ENCODE results near the gene TMEM53. TPM values are rescaled to one million over a fixed set of nuclear protein-coding genes. Genes with fewer than 3 reads are reported as not detected.

Gene TMEM53
- total RNA-seq, 2 donors from 2014 or later: 3.9 to 12.9 TPM

DNA sequence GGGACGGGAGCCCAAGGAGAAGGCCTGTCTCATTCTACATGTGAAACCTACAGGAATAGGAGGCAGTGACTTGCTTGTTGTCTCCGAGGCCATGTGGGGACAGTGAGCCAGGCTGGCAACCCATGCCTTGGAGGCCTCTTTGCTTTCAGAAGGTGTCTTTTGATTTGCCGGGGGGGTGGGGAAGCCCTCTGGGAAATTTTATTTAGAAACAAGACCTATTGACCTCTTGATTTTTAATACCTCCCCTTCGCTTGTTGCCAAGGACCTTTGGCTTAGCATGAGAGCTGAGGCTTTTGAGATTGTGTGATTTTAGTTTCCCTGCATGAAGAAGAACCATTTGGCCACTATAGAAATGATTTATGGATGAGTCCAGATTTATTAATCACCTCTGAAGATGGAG is 4.3 kb upstream of the TMEM53 start:
- H3K36me3 ChIP-seq: no peaks in the 10 kb centered on the region
- TF ChIP-seq, protein P1, sequence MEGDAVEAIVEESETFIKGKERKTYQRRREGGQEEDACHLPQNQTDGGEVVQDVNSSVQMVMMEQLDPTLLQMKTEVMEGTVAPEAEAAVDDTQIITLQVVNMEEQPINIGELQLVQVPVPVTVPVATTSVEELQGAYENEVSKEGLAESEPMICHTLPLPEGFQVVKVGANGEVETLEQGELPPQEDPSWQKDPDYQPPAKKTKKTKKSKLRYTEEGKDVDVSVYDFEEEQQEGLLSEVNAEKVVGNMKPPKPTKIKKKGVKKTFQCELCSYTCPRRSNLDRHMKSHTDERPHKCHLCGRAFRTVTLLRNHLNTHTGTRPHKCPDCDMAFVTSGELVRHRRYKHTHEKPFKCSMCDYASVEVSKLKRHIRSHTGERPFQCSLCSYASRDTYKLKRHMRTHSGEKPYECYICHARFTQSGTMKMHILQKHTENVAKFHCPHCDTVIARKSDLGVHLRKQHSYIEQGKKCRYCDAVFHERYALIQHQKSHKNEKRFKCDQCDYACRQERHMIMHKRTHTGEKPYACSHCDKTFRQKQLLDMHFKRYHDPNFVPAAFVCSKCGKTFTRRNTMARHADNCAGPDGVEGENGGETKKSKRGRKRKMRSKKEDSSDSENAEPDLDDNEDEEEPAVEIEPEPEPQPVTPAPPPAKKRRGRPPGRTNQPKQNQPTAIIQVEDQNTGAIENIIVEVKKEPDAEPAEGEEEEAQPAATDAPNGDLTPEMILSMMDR (IDR thresholded peaks at IDR 0.05): no peak
- peaks cover 6 to 9% of the 10 kb centered on the region in 2 donors for H3K4me1 ChIP-seq (ENCODE audit: control insufficient read depth in 1 of 2, low read depth in 2 of 2)
- no peak overlapping the region for H3K27ac ChIP-seq
- DNase-seq (ENCODE audit: low spot score) (no peak), ATAC-seq (ENCODE audit: insufficient number of reproducible peaks, low FRiP score, low read depth) (no peak)
- no peaks in the 10 kb centered on the region for H3K27me3 ChIP-seq (replicated peaks; ENCODE audit: insufficient read depth)
- H3K9me3 ChIP-seq: no peaks in the 10 kb centered on the region
- H3K4me3 ChIP-seq: no peak overlapping the region

DNA sequence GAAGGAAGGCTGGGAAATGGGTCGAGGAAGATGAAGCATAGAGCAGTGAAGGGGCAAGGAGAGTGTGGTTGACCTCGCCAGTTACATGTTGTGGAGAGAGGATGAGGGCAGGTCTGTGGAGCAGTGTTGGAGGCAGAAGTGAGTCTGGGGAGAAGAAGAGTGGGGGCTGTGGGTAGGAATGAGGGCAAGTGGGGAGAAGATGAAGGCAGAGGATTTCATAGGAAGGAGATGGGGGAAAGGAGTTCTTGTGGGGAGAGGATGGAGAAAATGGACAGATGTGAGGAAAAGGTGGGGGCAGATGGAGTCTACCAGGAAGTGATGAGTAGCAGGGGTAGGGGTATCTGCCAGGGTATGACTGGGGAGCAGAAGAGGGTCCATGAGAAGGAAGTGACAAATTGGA is 3.8 kb upstream of the TMEM53 start:
- TF ChIP-seq, protein P1 (IDR thresholded peaks at IDR 0.05): no peak
- no peaks in the 10 kb centered on the region for H3K36me3 ChIP-seq
- H3K27me3 ChIP-seq (replicated peaks; ENCODE audit: insufficient read depth): no peaks in the 10 kb centered on the region
- no peak overlapping the region for H3K4me3 ChIP-seq
- H3K9me3 ChIP-seq: no peaks in the 10 kb centered on the region
- peaks cover 9 to 14% of the 10 kb centered on the region in 2 donors for H3K4me1 ChIP-seq (ENCODE audit: control insufficient read depth in 1 of 2, low read depth in 2 of 2)
- H3K27ac ChIP-seq: no peak overlapping the region
- no peak for ATAC-seq (ENCODE audit: insufficient number of reproducible peaks, low FRiP score, low read depth)
- no peak for DNase-seq (ENCODE audit: low spot score)

DNA sequence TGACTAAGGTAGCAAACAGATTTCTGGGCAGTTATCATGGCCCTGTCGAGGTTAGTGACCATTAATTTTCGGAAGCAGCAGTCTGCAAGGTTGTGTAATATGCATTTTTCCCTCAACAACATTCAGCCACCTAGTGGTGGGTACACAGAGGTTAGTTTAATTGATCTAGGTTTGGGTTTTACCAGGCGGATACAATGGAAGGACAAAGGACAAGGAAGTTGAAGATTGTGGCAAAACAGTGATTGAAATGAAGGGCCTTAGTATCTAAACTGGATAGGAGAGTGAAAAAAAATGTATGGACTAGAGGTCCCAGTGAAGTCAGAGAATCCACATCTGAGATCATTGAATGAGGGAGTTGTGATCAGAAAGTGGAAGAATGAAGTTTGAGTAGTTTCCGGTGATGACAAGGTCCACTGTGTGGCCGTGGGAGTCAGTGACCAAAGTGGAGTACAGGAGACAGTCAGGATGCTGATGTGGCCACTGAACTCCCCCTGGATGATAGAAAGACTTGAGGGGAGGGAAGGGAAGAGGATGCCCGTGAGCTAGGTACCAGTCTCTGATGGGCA is 3.0 kb upstream of the TMEM53 start:
- ATAC-seq (ENCODE audit: insufficient number of reproducible peaks, low FRiP score, low read depth) (no peak), DNase-seq (ENCODE audit: low spot score) (no peak)
- Histone ChIP-seq H3K4me3 (no peak overlapping the region), H3K27ac (no peak overlapping the region), H3K4me1 (ENCODE audit: control insufficient read depth in 1 of 2, low read depth in 2 of 2) (peaks cover 13 to 23% of the 10 kb centered on the region in 2 donors), H3K27me3 (replicated peaks; ENCODE audit: insufficient read depth) (no peaks in the 10 kb centered on the region), H3K36me3 (no peaks in the 10 kb centered on the region), H3K9me3 (no peaks in the 10 kb centered on the region)
- TF ChIP-seq, protein P1 (IDR thresholded peaks at IDR 0.05): peak; percentile 32

DNA sequence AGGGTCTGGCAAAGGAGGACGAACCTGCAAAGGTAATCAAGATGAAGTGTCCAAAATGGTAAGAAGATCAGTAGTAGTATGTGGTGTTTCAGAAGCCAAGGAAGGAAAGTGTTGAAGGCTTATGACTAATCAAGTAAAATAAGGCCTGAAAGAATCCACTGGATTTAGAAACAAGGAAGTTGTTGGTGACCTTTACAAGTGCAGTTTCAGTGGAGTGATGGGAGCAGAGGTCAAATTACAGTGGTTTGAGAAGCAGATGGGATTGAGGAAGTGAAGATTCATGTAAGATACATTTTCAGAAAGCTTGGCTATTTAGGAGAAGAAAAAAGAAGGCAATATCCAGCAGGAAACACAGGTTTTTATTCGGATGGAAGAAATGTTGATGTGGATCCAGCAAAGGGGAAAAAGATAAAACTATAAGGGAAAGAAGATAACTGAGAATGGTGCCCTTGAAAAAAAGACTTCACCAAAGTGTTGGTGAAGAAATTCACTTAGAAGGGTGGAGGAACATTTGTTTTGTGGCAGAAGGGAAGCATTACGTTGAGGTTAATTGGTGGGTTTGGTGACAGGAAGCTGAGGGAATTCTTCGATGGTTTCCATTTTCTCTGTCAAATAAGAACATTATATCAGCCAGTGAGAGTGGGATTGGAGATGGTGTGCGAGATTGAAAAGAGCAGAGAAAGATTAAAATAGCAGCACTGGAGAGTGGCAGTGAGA is 2.4 kb upstream of the TMEM53 start:
- TF ChIP-seq, protein P1 (IDR thresholded peaks at IDR 0.05): no peak
- H3K9me3 ChIP-seq: no peaks in the 10 kb centered on the region
- H3K27ac ChIP-seq: no peak overlapping the region
- no peak overlapping the region for H3K4me3 ChIP-seq
- DNase-seq (ENCODE audit: low spot score): no peak
- ATAC-seq (ENCODE audit: insufficient number of reproducible peaks, low FRiP score, low read depth): no peak
- H3K4me1 ChIP-seq (ENCODE audit: control insufficient read depth in 1 of 2, low read depth in 2 of 2): peaks cover 13 to 29% of the 10 kb centered on the region in 2 donors
- no peaks in the 10 kb centered on the region for H3K36me3 ChIP-seq
- no peaks in the 10 kb centered on the region for H3K27me3 ChIP-seq (replicated peaks; ENCODE audit: insufficient read depth)

DNA sequence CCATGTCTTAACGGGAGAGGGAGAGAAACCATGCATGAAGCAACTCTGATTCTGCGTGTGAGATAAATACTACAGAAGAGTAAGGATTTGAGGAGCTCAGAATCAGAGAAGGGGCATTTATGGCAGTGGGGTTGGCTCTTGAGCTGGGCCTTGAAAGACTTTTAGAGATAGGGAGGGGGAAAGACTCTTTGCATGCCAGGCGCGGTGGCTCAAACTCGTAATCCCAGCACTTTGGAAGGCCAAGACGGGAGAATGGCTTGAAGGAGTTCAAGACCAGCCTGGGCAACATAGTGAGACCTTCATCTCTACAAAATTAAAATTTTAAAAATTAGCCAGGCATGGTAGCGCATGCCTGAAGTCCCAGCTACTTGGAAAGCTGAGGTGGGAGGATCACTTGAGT is 905 bp upstream of the TMEM53 start:
- no peaks in the 10 kb centered on the region for H3K9me3 ChIP-seq
- ATAC-seq (ENCODE audit: insufficient number of reproducible peaks, low FRiP score, low read depth): no peak
- H3K4me1 ChIP-seq (ENCODE audit: control insufficient read depth in 1 of 2, low read depth in 2 of 2): peaks cover 13 to 30% of the 10 kb centered on the region in 2 donors
- H3K27me3 ChIP-seq (replicated peaks; ENCODE audit: insufficient read depth): no peaks in the 10 kb centered on the region
- peak overlapping the region; percentile 84 to 94 for H3K27ac ChIP-seq
- peak overlapping the region; percentile 76 for H3K4me3 ChIP-seq
- TF ChIP-seq, protein P1 (IDR thresholded peaks at IDR 0.05): no peak
- no peaks in the 10 kb centered on the region for H3K36me3 ChIP-seq
- DNase-seq (ENCODE audit: low spot score): no peak
